Esophagus muscularis mucosa (tissue), 4 donors: ENCODE measurements around the gene ADAM8. TPM values are rescaled to one million over a fixed set of nuclear protein-coding genes. Genes with fewer than 3 reads are reported as not detected.

Experiments used
- DNase-seq: peaks from one replicate; pipeline ENCODE4 v3.0.0-alpha.2; 2017; ENCODE audit errors: extremely low spot score
- H3K27ac ChIP-seq, 4 donors: fragments of 200-600 bp; sonication (generic); replicated peaks in 1 of 4; 1 replicate in 3 of 4; 2 replicates in 1 of 4; pipeline ENCODE4 v1.5.1; 2016 to 2019; ENCODE audit warnings: mild to moderate bottlenecking in 1 of 4
- H3K27me3 ChIP-seq, 4 donors: fragments of 200-600 bp; sonication (generic); one replicate each; pipeline versions ENCODE4 v1.5.1 to v1.6.0; 2016 to 2019
- H3K36me3 ChIP-seq, 4 donors: fragments of 200-600 bp; sonication (generic); one replicate each; pipeline ENCODE4 v1.5.1; 2016 to 2019
- H3K4me1 ChIP-seq, 4 donors: fragments of 200-600 bp; sonication (generic); one replicate each; pipeline ENCODE4 v1.5.1; 2016 to 2019
- H3K4me3 ChIP-seq, 4 donors: fragments of 200-600 bp; sonication (generic); 1 replicate in 2 of 4; 2 replicates in 2 of 4; pipeline ENCODE4 v1.5.1; 2016 to 2019; ENCODE audit warnings: mild to moderate bottlenecking in 4 of 4, moderate library complexity in 1 of 4
- H3K9me3 ChIP-seq, 4 donors: fragments of 200-600 bp; sonication (generic); 1 replicate in 3 of 4; 2 replicates in 1 of 4; pipeline ENCODE4 v1.5.1; 2016 to 2019
- EP300 ChIP-seq: sonication (generic); formaldehyde crosslinking; IDR thresholded peaks from one replicate; pipeline ENCODE4 v1.6.1; 2017; ENCODE audit warnings: antibody characterized with exemption
- POLR2A ChIP-seq: fragments of 450-650 bp; IDR thresholded peaks from one replicate; pipeline ENCODE4 v1.6.1; 2017; ENCODE audit warnings: antibody characterized with exemption, moderate library complexity, mild to moderate bottlenecking, low read depth
- POLR2AphosphoS5 ChIP-seq, 2 donors: sonication (generic); formaldehyde crosslinking; IDR thresholded peaks; one replicate each; pipeline ENCODE4 v1.6.1; 2017; ENCODE audit warnings: antibody characterized with exemption in 2 of 2
- WGBS: methylation state at CpG from one replicate; pipeline ENCODE4 v1.1.5; 2018; 5-methylcytosine and 5-hydroxymethylcytosine counted together
- intact Hi-C: fragments of 100-400 bp; cut with DNase I; formaldehyde crosslinking; loops from one replicate; pipeline ENCODE4 v1.15.1; 2023
- total RNA-seq, 4 donors: library from RNA; depleted of rRNA; stranded (reverse); fragments of >200 nt; gene quantifications; one replicate each; pipeline versions ENCODE4 v1.1.0 to v1.2.1, GENCODE V29; 2016
- TF ChIP-seq, protein P1 (sequence below), 3 experiments: fragments of 200-600 bp in 2 of 3; fragments of 450-650 bp in 1 of 3; sonication (generic) in 2 of 3; IDR thresholded peaks; one replicate each; pipeline ENCODE4 v1.5.1; 2017 to 2019; ENCODE audit warnings: antibody characterized with exemption in 3 of 3, mild to moderate bottlenecking in 2 of 3, moderate library complexity in 1 of 3

The ADAM8 gene
- total RNA-seq, 4 donors from 2014 or later: 1.2 to 8.9 (median 2.3) TPM

DNA sequence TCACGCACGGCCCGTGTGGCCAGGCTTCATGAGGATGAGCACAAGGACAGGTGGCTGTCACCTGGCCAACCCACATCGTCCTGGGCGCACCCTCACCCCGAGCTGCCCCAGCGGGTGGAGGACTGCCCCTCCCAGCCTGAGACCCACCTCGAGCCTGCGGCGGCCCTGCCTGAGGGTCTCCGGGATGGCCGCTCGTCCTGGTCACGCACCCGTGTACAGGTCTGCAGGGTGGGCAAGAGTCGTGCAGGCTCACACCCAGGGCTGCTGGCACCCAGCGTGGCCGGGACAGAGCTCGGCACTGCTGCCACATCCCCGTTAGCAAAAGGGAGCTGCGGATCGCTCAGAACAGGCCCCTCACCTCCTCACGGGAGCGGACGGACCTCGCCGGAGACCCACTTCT, 61.1 kb downstream of the ADAM8 start:
- intact Hi-C loops: no loop called here
- H3K4me1 ChIP-seq: peaks cover 0 to 4% (median 0%) of the 10 kb centered on the region in 4 donors
- 91% methylated on average over 13 of the region's 27 CpGs for WGBS
- H3K27me3 ChIP-seq: peaks cover 0 to 60% (median 6%) of the 10 kb centered on the region in 4 donors
- H3K9me3 ChIP-seq: no peaks in the 10 kb centered on the region
- no peak overlapping the region for H3K4me3 ChIP-seq
- H3K36me3 ChIP-seq: no peaks in the 10 kb centered on the region
- no peak overlapping the region for H3K27ac ChIP-seq
- no peak for TF ChIP-seq POLR2A
- no peak for TF ChIP-seq POLR2AphosphoS5 (IDR thresholded peaks at IDR 0.05)
- TF ChIP-seq EP300: no peak
- TF ChIP-seq, protein P1, sequence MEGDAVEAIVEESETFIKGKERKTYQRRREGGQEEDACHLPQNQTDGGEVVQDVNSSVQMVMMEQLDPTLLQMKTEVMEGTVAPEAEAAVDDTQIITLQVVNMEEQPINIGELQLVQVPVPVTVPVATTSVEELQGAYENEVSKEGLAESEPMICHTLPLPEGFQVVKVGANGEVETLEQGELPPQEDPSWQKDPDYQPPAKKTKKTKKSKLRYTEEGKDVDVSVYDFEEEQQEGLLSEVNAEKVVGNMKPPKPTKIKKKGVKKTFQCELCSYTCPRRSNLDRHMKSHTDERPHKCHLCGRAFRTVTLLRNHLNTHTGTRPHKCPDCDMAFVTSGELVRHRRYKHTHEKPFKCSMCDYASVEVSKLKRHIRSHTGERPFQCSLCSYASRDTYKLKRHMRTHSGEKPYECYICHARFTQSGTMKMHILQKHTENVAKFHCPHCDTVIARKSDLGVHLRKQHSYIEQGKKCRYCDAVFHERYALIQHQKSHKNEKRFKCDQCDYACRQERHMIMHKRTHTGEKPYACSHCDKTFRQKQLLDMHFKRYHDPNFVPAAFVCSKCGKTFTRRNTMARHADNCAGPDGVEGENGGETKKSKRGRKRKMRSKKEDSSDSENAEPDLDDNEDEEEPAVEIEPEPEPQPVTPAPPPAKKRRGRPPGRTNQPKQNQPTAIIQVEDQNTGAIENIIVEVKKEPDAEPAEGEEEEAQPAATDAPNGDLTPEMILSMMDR (IDR thresholded peaks at IDR 0.05): no peak
- DNase-seq: no peak

DNA sequence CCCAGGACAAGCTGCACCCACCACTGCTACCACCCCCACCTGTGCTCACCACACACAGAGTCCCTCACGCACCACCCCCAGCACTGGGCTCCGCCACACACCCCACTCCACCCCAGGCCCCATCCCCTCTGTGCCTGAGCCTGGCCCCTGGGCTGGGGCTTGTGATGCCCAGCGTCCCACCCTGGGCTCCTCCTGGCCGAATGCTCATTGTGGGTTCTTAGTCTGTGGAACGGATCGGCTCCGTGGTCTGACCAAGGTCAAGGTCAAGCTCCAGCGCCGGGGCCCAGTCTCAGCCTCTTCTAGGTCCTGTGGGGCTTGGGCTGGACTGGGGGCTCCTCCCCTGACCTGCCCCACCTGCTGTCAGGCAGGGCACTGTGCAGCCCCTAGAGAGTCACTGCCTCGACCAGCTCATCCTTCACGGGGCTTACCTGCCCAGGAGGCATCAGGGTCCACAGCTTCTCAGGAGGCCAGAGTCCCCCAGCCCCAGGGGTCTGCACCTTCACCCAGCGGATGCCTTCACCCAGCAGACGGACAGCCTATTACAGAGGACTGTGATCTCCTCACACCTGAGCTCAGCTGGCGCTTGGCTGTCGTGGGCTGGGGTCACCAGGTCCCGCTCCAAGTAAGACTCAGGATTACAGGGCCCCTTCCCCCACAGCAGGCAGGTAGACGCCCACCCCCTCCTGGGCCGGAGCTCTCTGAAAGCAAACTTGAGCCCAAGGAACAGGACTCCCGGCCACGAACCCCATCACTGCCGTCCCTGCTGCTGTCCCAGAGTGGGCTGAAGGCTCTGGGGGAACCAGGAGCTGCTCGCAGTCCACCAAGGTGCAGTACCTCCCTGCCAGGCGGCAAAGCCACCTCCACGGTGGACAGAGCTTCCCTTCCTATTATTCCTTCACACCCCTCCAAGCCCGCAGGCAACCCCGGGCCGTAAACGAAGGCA, 61.9 kb downstream of the ADAM8 start:
- no peak for DNase-seq
- intact Hi-C loops: no loop called here
- peaks cover 0 to under 1% (median 0%) of the 10 kb centered on the region in 4 donors for H3K4me1 ChIP-seq
- WGBS: 89% methylated on average over 15 of the region's 28 CpGs
- H3K36me3 ChIP-seq: no peaks in the 10 kb centered on the region
- no peak overlapping the region for H3K27ac ChIP-seq
- TF ChIP-seq EP300: no peak
- no peak for TF ChIP-seq POLR2AphosphoS5 (IDR thresholded peaks at IDR 0.05)
- no peak for TF ChIP-seq POLR2A
- TF ChIP-seq, protein P1 (IDR thresholded peaks at IDR 0.05): no peak
- peaks cover 0 to 55% (median 4%) of the 10 kb centered on the region in 4 donors for H3K27me3 ChIP-seq
- H3K9me3 ChIP-seq: no peaks in the 10 kb centered on the region
- H3K4me3 ChIP-seq: no peak overlapping the region

DNA sequence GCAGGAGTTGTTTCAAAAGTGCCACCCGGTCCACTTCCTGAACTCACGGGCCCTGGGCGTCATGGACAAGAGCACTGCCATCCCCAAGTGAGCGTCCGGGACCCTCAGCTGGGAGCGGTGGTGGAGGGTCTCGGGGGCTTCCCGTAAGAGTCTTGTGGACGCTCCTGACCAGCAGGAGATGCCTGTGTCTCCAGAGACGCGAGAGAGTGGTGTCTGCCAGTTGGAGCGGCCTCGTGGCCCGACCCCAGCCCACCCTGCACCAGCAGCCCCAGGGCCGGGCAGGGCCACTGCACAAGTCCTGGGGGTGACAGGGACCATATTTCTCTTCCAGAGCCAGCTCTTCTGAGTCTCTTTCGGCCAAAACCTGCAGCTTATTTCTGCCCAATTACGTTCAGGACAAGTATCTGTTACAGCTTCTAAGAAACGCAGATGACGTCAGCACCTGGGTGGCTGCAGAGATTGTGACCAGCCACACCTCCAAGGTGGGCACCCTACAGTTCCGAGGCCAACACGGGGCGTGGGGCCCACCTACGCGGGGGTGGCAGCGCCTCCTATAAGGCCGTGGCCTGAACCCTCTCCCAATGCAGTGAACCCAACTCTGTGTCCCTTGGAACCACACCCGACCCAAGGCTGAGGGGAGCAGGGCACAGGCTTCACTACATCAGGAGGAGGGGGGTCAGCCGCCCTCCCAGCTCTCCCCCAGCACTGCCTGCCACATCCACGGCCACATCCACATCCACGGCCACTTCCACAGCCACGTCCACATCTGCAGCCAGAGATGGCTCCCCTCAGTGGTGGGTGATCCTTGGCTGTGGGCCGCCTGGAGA, 62.8 kb downstream of the ADAM8 start:
- Histone ChIP-seq H3K4me3 (no peak overlapping the region), H3K36me3 (no peaks in the 10 kb centered on the region), H3K4me1 (no peaks in the 10 kb centered on the region), H3K27me3 (peaks cover 0 to 46% (median under 1%) of the 10 kb centered on the region in 4 donors), H3K9me3 (no peaks in the 10 kb centered on the region), H3K27ac (no peak overlapping the region)
- DNase-seq: no peak
- 90% methylated on average over 21 of the region's 32 CpGs for WGBS
- intact Hi-C loops: no loop called here
- no peak for TF ChIP-seq POLR2AphosphoS5 (IDR thresholded peaks at IDR 0.05)
- TF ChIP-seq POLR2A: no peak
- TF ChIP-seq EP300: no peak
- TF ChIP-seq, protein P1 (IDR thresholded peaks at IDR 0.05): no peak

DNA sequence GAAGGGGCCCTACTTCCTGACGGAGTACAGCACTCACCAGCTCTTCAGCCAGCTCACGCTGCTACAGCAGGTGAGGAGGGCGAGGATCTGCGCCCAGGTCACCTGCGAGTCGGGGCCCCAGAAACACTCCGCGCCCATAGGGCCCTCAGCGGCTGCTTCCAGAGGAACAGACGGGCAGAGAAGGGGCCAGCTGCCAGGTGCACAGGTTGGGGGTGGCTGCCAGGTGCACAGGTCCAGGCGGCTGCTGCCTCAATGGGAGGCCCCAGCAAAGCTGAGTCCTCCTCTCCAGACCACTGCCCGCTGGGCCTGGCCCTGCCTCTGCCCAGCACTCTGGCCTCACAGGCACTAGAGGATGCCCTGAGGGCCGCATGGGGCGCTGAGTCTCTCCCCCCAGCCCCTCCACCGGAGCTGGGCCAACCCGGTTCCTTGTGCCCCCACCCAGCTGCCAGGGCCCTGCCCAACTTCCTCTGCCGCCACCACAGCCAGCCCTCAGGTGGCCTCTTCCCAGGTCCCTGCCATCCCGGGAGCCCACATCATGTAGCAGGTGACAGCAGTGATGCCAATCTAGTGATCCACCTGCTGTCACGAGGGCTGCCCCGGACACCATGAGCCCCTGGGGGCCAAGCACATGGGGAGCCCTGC, 63.7 kb downstream of the ADAM8 start:
- no peaks in the 10 kb centered on the region for H3K36me3 ChIP-seq
- whole genome bisulfite sequencing: 86% methylated on average over 9 of the region's 20 CpGs
- H3K9me3 ChIP-seq: no peaks in the 10 kb centered on the region
- intact Hi-C loops: no loop called here
- H3K27me3 ChIP-seq: peaks cover 0 to 39% (median 0%) of the 10 kb centered on the region in 4 donors
- no peak for DNase-seq
- no peak overlapping the region for H3K27ac ChIP-seq
- H3K4me3 ChIP-seq: no peak overlapping the region
- TF ChIP-seq, protein P1 (IDR thresholded peaks at IDR 0.05): no peak
- TF ChIP-seq EP300 (no peak), POLR2A (no peak), POLR2AphosphoS5 (IDR thresholded peaks at IDR 0.05) (no peak)
- no peaks in the 10 kb centered on the region for H3K4me1 ChIP-seq

Other genes starting within 250 kb of the ADAM8 start
- under 1 TPM in 2 of 4 donors, not detected in 2; under 0.01 to 0.06 TPM for gene ADGRA1, start 188.9 kb downstream of the ADAM8 start, total RNA-seq
- gene KNDC1, start 116.6 kb downstream of the ADAM8 start, total RNA-seq: 1 to 10 TPM in 2 of 4 donors, under 1 TPM in 2; 0.42 to 1.7 (median 0.95) TPM
- gene UTF1, start 46.7 kb downstream of the ADAM8 start, total RNA-seq: not detected
- 1 to 10 TPM in 3 of 4 donors, under 1 TPM in 1; 0.46 to 2.5 (median 2.0) TPM for gene VENTX, start 39.0 kb downstream of the ADAM8 start, total RNA-seq
- gene TUBGCP2, start 32.0 kb upstream of the ADAM8 start, total RNA-seq: 10 to 100 TPM; 30.2 to 54.4 (median 39.0) TPM
- 10 to 100 TPM; 22.9 to 34.8 (median 33.0) TPM for gene ZNF511, start 32.0 kb upstream of the ADAM8 start, total RNA-seq
- 1 to 10 TPM; 1.6 to 3.6 (median 2.3) TPM for gene CALY, start 60.0 kb upstream of the ADAM8 start, total RNA-seq
- gene PRAP1, start 70.5 kb upstream of the ADAM8 start, total RNA-seq: not detected
- 10 to 100 TPM in 2 of 4 donors, 1 to 10 TPM in 2; 7.9 to 12.2 (median 10.5) TPM for gene FUOM, start 81.2 kb upstream of the ADAM8 start, total RNA-seq
- 10 to 100 TPM; 64.0 to 77.7 (median 73.2) TPM for gene ECHS1, start 96.5 kb upstream of the ADAM8 start, total RNA-seq
- 10 to 100 TPM; 10.1 to 15.0 (median 14.3) TPM for gene PAOX, start 102.4 kb upstream of the ADAM8 start, total RNA-seq
- gene MTG1, start 117.3 kb upstream of the ADAM8 start, total RNA-seq: 10 to 100 TPM; 12.6 to 23.6 (median 15.9) TPM
- gene SPRN, start 147.8 kb upstream of the ADAM8 start, total RNA-seq: under 1 TPM in 2 of 4 donors, not detected in 2; 0.34 to 0.71 TPM
- gene SCART1, start 177.1 kb upstream of the ADAM8 start, total RNA-seq: 1 to 10 TPM in 3 of 4 donors, under 1 TPM in 1; 0.65 to 1.7 (median 1.4) TPM